ENCODE data around the gene CCL23. TPM values are rescaled to one million over a fixed set of nuclear protein-coding genes. Genes with fewer than 3 reads are reported as not detected.

The CCL23 gene
- not detected for total RNA-seq

GRCh38 chr17:36017799-36018198, at the start of gene CCL23:
Gene CCL23 (minus strand): TSS chr17:36017972. CDS start chr17:36017897, 75 bp downstream.

GRCh38 chr17:36063786-36064541, 46.2 kb upstream of the CCL23 start, which contains the start of gene CCL18:
Gene CCL18 (plus strand): TSS chr17:36064272. CDS start chr17:36064343, 71 bp downstream.

DNA sequence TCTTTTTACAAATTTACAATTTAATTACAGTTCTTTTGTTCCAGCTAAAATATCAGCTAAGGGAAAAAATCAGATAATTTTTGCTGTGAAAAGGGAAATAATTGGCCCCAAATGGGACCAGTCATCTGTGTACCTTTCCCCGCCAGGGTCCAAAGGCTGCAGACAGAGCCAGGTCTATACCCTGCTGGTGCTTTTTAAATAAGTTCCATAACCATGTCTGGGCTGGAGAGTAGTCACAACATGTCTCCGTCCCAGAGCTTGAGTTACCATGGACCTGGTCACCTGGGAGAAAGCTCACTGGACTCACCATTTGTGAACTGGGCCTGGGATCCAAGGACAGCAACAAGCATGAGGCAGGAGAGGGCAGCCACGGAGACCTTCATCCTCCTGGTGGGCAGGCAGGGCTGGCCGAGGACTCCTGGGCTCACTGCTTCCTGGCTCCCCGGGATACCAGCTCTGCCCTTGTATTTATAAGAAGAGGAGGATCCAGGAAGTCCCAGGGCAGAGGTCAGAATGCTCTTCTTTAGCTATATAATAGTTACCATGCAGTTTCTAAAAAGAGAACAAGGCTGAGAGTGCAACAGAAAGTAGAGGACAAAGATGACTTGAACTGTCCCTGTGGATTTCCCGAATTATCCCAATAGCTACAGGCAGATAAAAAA, 16.5 kb downstream of the CCL23 start, which contains the start of gene CCL15:
CCL15 (minus strand) TSS at position 444 of the 662 bp plus-strand sequence; CDS start at position 383, 61 bp downstream.

DNA sequence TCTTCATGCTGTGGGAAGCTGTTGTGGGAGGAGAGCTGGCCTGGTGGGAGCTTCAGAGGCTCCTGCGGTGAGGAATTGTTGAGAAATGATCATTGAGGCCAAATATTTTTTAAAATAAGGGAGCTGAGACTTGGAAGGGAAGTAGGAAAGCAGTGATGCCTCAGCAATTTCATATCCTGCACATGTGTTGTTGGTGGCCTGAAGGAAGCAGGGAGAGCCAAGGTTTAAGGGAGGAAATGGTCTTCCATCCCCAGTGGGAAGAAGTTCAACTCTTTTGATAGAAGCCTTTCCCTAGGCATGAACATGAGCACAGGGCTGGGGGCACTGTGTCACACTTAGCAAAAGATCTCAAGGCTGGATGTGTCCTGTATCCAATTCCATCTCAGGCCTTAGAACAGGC, 31.1 kb downstream of the CCL23 start, which contains the start of gene CCL14:
CCL14 (minus strand) TSS at position 87 of the 400 bp plus-strand sequence; CDS start at position 7, 80 bp downstream.

GRCh38 chr17:35981246-35981645, 36.5 kb downstream of the CCL23 start, which contains the start of gene CCL16:
Gene CCL16 (minus strand): TSS chr17:35981497. CDS start chr17:35981420, 77 bp downstream.

Other genes with a start within 250 kb of the CCL23 start
- not detected for gene MMP28, start 222.3 kb downstream of the CCL23 start, total RNA-seq
- gene TAF15, start 208.5 kb downstream of the CCL23 start, total RNA-seq: 10 to 100 TPM; 29.9 to 41.6 TPM
- not detected for gene HEATR9, start 149.1 kb downstream of the CCL23 start, total RNA-seq
- 1 to 10 TPM in 1 of 2 donors, under 1 TPM in 1; 0.67 to 2.8 TPM for gene CCL5, start 137.6 kb downstream of the CCL23 start, total RNA-seq
- gene RDM1, start 87.2 kb downstream of the CCL23 start, total RNA-seq: 1 to 10 TPM; 1.3 to 1.4 TPM
- not detected for gene LYZL6, start 74.3 kb downstream of the CCL23 start, total RNA-seq
- not detected for gene CCL16, start 36.5 kb downstream of the CCL23 start, total RNA-seq
- not detected for gene CCL14, start 31.2 kb downstream of the CCL23 start, total RNA-seq
- not detected for gene CCL15, start 16.4 kb downstream of the CCL23 start, total RNA-seq
- 1 to 10 TPM; 3.0 to 3.8 TPM for gene CCL18, start 46.3 kb upstream of the CCL23 start, total RNA-seq
- gene CCL3, start 72.2 kb upstream of the CCL23 start, total RNA-seq: under 1 TPM in 1 of 2 donors, not detected in 1; 0.67 TPM
- not detected for gene CCL4, start 85.9 kb upstream of the CCL23 start, total RNA-seq
- gene TBC1D3B, start 158.7 kb upstream of the CCL23 start, total RNA-seq: not detected
- gene CCL3L1, start 178.8 kb upstream of the CCL23 start, total RNA-seq: under 1 TPM in 1 of 2 donors, not detected in 1; 0.69 TPM
- gene CCL4L2, start 193.1 kb upstream of the CCL23 start, total RNA-seq: not detected
- under 1 TPM in 1 of 2 donors, not detected in 1; under 0.01 TPM for gene TBC1D3I, start 246.6 kb upstream of the CCL23 start, total RNA-seq

Measured in melanocyte of skin (primary cell).